B cell (primary cell): ENCODE data around the gene NOSTRIN. TPM values are rescaled to one million over a fixed set of nuclear protein-coding genes. Genes with fewer than 3 reads are reported as not detected.

Experiments used
- ATAC-seq: fragments of 200-7000 bp; cut with Tn5 transposase; one replicate; pipeline ENCODE4 v1.10.0; 2021; ENCODE audit warnings: low read depth, mild to moderate bottlenecking, moderate number of reproducible peaks, moderate library complexity
- CTCF ChIA-PET: fragments of 350-600 bp; sonication (Branson Sonifier 250); formaldehyde crosslinking; loops from one replicate; lab custom pipeline; 2021; ENCODE audit warnings: antibody characterized with exemption, inconsistent platforms; lab: Charles Lee
- POLR2A ChIA-PET: fragments of 350-600 bp; sonication (Branson Sonifier 250); formaldehyde crosslinking; loops from one replicate; lab custom pipeline; 2021; ENCODE audit warnings: antibody characterized with exemption; lab: Charles Lee
- DNase-seq: peaks from one replicate; pipeline ENCODE4 v3.0.0; 2013
- H2AFZ ChIP-seq: 2 replicates; pipeline ENCODE4 v1.6.1; 2012; ENCODE audit warnings: mild to moderate bottlenecking, low read depth, low read length; ENCODE audit not compliant: insufficient read depth, poor library complexity, severe bottlenecking
- H3K27ac ChIP-seq, 2 donors: 1 replicate in 1 of 2; 2 replicates in 1 of 2; pipeline ENCODE4 v1.5.1; 2012 to 2013; ENCODE audit warnings: low read length in 2 of 2, mild to moderate bottlenecking in 2 of 2, moderate library complexity in 1 of 2
- H3K27me3 ChIP-seq, 4 experiments: fragments of 200-600 bp in 1 of 4; sonication (generic) in 1 of 4; replicated peaks in 1 of 4; 1 replicate in 2 of 4; 2 replicates in 2 of 4; pipeline versions ENCODE4 v1.6.1 to v1.7.0; 2013 to 2016; ENCODE audit warnings: low read length in 3 of 4, mild to moderate bottlenecking in 2 of 4, mixed read lengths in 1 of 4, moderate library complexity in 1 of 4; ENCODE audit not compliant: insufficient read depth in 4 of 4, control insufficient read depth in 3 of 4; ENCODE audit errors: control extremely low read depth in 1 of 4
- H3K36me3 ChIP-seq, 2 experiments: replicated peaks in 1 of 2; 1 replicate in 1 of 2; 2 replicates in 1 of 2; pipeline versions ENCODE4 v1.6.1 to v1.7.1; 2013; ENCODE audit warnings: low read length in 1 of 2; ENCODE audit not compliant: insufficient read depth in 2 of 2, control insufficient read depth in 1 of 2; ENCODE audit errors: control extremely low read depth in 1 of 2, extremely low read depth in 1 of 2
- H3K4me1 ChIP-seq, 2 donors: fragments of 200-600 bp in 1 of 2; sonication (generic) in 1 of 2; 1 replicate in 1 of 2; 2 replicates in 1 of 2; pipeline versions ENCODE4 v1.5.1 to v1.6.1; 2013 to 2017; ENCODE audit warnings: low read length in 2 of 2; ENCODE audit not compliant: control insufficient read depth in 2 of 2, insufficient read depth in 2 of 2
- H3K4me2 ChIP-seq: replicated peaks from 2 replicates; pipeline ENCODE3; 2012; ENCODE audit warnings: mild to moderate bottlenecking, low read depth, low read length; ENCODE audit not compliant: poor library complexity, severe bottlenecking
- H3K4me3 ChIP-seq, 5 experiments: fragments of 200-600 bp in 1 of 5; sonication (generic) in 1 of 5; 1 replicate in 3 of 5; 2 replicates in 2 of 5; pipeline versions ENCODE4 v1.5.1 to v1.7.0; 2011 to 2016; ENCODE audit warnings: low read length in 4 of 5, mild to moderate bottlenecking in 4 of 5, low read depth in 2 of 5, control low read depth in 1 of 5, moderate library complexity in 1 of 5; ENCODE audit not compliant: insufficient read depth in 1 of 5; ENCODE audit errors: control extremely low read depth in 1 of 5, extremely low read depth in 1 of 5
- H3K79me2 ChIP-seq: fragments of 200-600 bp; sonication (generic); one replicate; pipeline ENCODE4 v1.6.0; 2016; ENCODE audit warnings: low read length; ENCODE audit not compliant: control insufficient read depth, insufficient read depth
- H3K9ac ChIP-seq: fragments of 200-600 bp; sonication (generic); 2 replicates; pipeline ENCODE4 v1.6.1; 2017; ENCODE audit warnings: mild to moderate bottlenecking, low read length, moderate library complexity
- H3K9me3 ChIP-seq, 3 donors: one replicate each; pipeline versions ENCODE4 v1.6.1 to v1.7.1; 2013; ENCODE audit warnings: low read length in 2 of 3; ENCODE audit not compliant: control insufficient read depth in 2 of 3, insufficient read depth in 1 of 3; ENCODE audit errors: control extremely low read depth in 1 of 3
- H4K20me1 ChIP-seq: 2 replicates; pipeline ENCODE4 v1.6.0; 2012; ENCODE audit warnings: mild to moderate bottlenecking, low read length; ENCODE audit not compliant: insufficient read depth, control insufficient read depth, poor library complexity, severe bottlenecking
- H3K27ac Mint-ChIP-seq: one replicate; pipeline ENCODE4 v1.8.0; 2021; ENCODE audit warnings: mixed read lengths
- H3K27me3 Mint-ChIP-seq: one replicate; pipeline ENCODE4 v1.8.0; 2021; ENCODE audit warnings: mixed read lengths
- H3K4me1 Mint-ChIP-seq: one replicate; pipeline ENCODE4 v1.8.0; 2021; ENCODE audit warnings: mixed read lengths
- H3K4me3 Mint-ChIP-seq: one replicate; pipeline ENCODE4 v1.8.0; 2021; ENCODE audit warnings: mixed read lengths
- H3K9me3 Mint-ChIP-seq: one replicate; pipeline ENCODE4 v1.8.0; 2022; ENCODE audit warnings: mixed read lengths; ENCODE audit not compliant: insufficient read depth
- EZH2 ChIP-seq: IDR thresholded peaks from 2 replicates; pipeline ENCODE4 v1.6.1; 2012; ENCODE audit warnings: borderline replicate concordance, low read depth, mild to moderate bottlenecking, moderate library complexity, low read length; ENCODE audit not compliant: insufficient read depth, poor library complexity, severe bottlenecking
- WGBS: methylation state at CpG from one replicate; pipeline ENCODE4 v1.1.5; 2013; ENCODE audit warnings: missing lambda C conversion rate; ENCODE audit not compliant: insufficient coverage; 5-methylcytosine and 5-hydroxymethylcytosine counted together
- intact Hi-C: fragments of 100-400 bp; cut with micrococcal nuclease; formaldehyde crosslinking; loops from one replicate; pipeline ENCODE4 v1.10.0; 2022
- polyA plus RNA-seq: library from polyadenylated mRNA; depleted of rRNA; stranded (reverse); fragments of >200 nt; gene quantifications from 2 replicates; pipeline ENCODE4 v1.2.3, GENCODE V29; 2012
- total RNA-seq, 2 donors: library from RNA; stranded (reverse); fragments of 120-200 nt in 1 of 2; gene quantifications; 1 replicate in 1 of 2; 2 replicates in 1 of 2; pipeline versions ENCODE4 v1.2.3 to v1.2.4, GENCODE V29; 2013 to 2022
- TF ChIP-seq, protein P1 (sequence below): fragments of 200-600 bp; IDR thresholded peaks from one replicate; pipeline ENCODE4 v1.8.0; 2022; ENCODE audit warnings: antibody characterized with exemption, mild to moderate bottlenecking

The NOSTRIN gene
- total and polyA plus RNA-seq, 2 donors (not counting 1 experiment from before 2014, with no cell fraction given) = not detected

DNA sequence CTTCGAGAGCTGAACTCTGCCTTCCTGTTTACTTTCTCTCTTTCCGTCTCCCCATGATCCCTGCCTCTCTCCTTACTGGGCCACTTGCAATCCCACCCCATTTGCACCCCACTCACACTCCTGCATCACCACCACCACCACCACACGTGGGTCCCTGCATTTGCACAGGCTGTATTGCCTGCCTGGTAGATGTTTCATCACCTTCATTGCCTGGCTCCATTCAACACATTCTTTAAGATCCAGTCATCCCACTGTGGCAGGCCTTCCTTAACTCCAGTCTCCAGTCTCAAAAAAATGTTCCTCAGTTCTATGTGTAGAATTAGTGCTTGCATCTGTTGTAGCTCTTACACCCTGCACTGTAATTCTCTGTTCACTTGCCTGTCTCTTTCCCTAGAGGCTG is 13.9 kb downstream of the NOSTRIN start:
- H3K27me3 ChIP-seq = no peaks in the 10 kb centered on the region
- no peak for ATAC-seq
- TF ChIP-seq, protein P1, sequence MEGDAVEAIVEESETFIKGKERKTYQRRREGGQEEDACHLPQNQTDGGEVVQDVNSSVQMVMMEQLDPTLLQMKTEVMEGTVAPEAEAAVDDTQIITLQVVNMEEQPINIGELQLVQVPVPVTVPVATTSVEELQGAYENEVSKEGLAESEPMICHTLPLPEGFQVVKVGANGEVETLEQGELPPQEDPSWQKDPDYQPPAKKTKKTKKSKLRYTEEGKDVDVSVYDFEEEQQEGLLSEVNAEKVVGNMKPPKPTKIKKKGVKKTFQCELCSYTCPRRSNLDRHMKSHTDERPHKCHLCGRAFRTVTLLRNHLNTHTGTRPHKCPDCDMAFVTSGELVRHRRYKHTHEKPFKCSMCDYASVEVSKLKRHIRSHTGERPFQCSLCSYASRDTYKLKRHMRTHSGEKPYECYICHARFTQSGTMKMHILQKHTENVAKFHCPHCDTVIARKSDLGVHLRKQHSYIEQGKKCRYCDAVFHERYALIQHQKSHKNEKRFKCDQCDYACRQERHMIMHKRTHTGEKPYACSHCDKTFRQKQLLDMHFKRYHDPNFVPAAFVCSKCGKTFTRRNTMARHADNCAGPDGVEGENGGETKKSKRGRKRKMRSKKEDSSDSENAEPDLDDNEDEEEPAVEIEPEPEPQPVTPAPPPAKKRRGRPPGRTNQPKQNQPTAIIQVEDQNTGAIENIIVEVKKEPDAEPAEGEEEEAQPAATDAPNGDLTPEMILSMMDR = no peak
- no peak for TF ChIP-seq EZH2
- no peak overlapping the region for H3K27ac Mint-ChIP-seq
- H3K79me2 ChIP-seq = no peaks in the 10 kb centered on the region
- no peak overlapping the region for H3K4me3 Mint-ChIP-seq
- ChIA-PET POLR2A (no interaction called here), CTCF (no interaction called here)
- H3K9ac ChIP-seq = no peak overlapping the region
- 100% methylated on average over 3 of the region's 3 CpGs for WGBS
- no peak for DNase-seq
- intact Hi-C loops = no loop called here
- no peak overlapping the region for H2AFZ ChIP-seq
- H3K36me3 ChIP-seq = no peaks in the 10 kb centered on the region
- H3K27ac ChIP-seq = no peak overlapping the region
- no peaks in the 10 kb centered on the region for H3K9me3 Mint-ChIP-seq
- no peak overlapping the region for H3K4me2 ChIP-seq
- no peaks in the 10 kb centered on the region for H3K9me3 ChIP-seq
- no peaks in the 10 kb centered on the region for H3K27me3 Mint-ChIP-seq
- H3K4me1 ChIP-seq = no peaks in the 10 kb centered on the region
- no peaks in the 10 kb centered on the region for H4K20me1 ChIP-seq
- H3K4me1 Mint-ChIP-seq = no peaks in the 10 kb centered on the region
- no peak overlapping the region for H3K4me3 ChIP-seq

DNA sequence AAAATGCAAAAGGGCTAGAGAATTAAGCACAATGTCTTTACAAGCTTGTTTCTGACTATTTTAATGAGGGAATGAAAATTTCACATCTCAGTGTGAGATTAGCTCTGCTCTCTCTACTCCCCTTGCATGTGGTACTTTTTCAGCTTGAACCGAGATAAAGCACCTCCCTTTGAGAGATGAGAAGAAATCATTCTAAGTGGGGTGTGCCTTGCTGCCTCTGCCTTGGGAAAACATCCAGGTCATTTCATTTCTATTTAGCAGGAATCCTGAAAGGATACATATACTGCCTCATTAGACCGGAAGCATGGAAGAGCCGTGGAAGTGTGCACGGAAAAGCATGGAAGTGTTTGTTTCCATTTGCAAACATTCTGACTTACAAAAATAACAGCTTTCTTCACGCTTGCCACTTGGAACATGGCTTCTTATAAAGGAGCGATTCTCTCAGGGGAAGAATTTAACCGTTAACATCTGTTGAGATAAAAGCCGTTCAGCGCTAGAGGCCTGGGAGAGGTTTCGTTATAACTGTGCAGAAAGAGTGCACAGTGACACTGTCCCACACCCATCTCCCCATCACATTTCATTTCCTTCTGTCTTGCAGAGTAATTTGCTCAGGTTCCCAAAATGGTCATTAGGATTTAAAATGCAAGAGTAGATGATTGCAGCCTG is 16.7 kb downstream of the NOSTRIN start:
- Mint-ChIP-seq H3K9me3 (no peaks in the 10 kb centered on the region), H3K4me1 (no peaks in the 10 kb centered on the region)
- WGBS = 83% methylated on average over 1 of the region's 10 CpGs

More for the DNA sequence above, 16.7 kb downstream of the NOSTRIN start:
- Histone ChIP-seq H3K4me2 (no peak overlapping the region), H3K27me3 (no peaks in the 10 kb centered on the region), H3K9ac (no peak overlapping the region), H3K27ac (no peak overlapping the region), H4K20me1 (no peaks in the 10 kb centered on the region), H3K36me3 (no peaks in the 10 kb centered on the region), H2AFZ (no peak overlapping the region), H3K4me1 (no peaks in the 10 kb centered on the region), H3K79me2 (no peaks in the 10 kb centered on the region), H3K9me3 (no peaks in the 10 kb centered on the region), H3K4me3 (no peak overlapping the region)
- ChIA-PET POLR2A (no interaction called here), CTCF (no interaction called here)
- H3K27ac Mint-ChIP-seq = no peak overlapping the region
- H3K27me3 Mint-ChIP-seq = no peaks in the 10 kb centered on the region
- TF ChIP-seq, protein P1 = no peak
- TF ChIP-seq EZH2 = no peak
- DNase-seq (no peak), ATAC-seq (no peak)
- no peak overlapping the region for H3K4me3 Mint-ChIP-seq
- intact Hi-C loops = no loop called here
